ENCODE results near the gene NBAS.

- TF ChIP-seq ZNF592 (IDR thresholded peaks at IDR 0.05): no peak
- no peak for TF ChIP-seq IRF4 (IDR thresholded peaks at IDR 0.05; ENCODE audit: low read depth, low read length)
- no peak for TF ChIP-seq MEF2A (IDR thresholded peaks at IDR 0.05; ENCODE audit: insufficient read depth, low read depth, low read length)
- no peak for TF ChIP-seq ZBTB40 (IDR thresholded peaks at IDR 0.05; ENCODE audit: borderline replicate concordance)
- TF ChIP-seq CTCF (IDR thresholded peaks at IDR 0.05 in 2 of 3, conservative IDR thresholded peaks at IDR 0.05 in 1 of 3; ENCODE audit: control insufficient read depth in 2 of 3, extremely low read depth in 1 of 3, insufficient read depth in 1 of 3, low read depth in 3 of 3, low read length in 3 of 3): no peak
- TF ChIP-seq ASH2L (IDR thresholded peaks at IDR 0.05; ENCODE audit: borderline replicate concordance, low read depth): no peak
- no peak for TF ChIP-seq EGR1 (IDR thresholded peaks at IDR 0.05; ENCODE audit: borderline replicate concordance in 1 of 2, low read depth in 2 of 2, low read length in 2 of 2)
- no peak for TF ChIP-seq EZH2 (IDR thresholded peaks at IDR 0.05; ENCODE audit: borderline replicate concordance, control insufficient read depth, low read depth, low read length)
- TF ChIP-seq FOXK2 (IDR thresholded peaks at IDR 0.05): no peak
- no peak for TF ChIP-seq DPF2 (IDR thresholded peaks at IDR 0.05)
- no peak for TF ChIP-seq SRF (IDR thresholded peaks at IDR 0.05; ENCODE audit: low read depth in 2 of 2, low read length in 2 of 2)
- TF ChIP-seq HDAC2 (IDR thresholded peaks at IDR 0.05): no peak
These were observed 257.3 kb downstream of the NBAS start for GRCh38 chr2:15303874-15304273.

Data from GM12878 (cell line).